Mononuclear cell (primary cell): ENCODE data around the gene AOPEP. TPM values are rescaled to one million over a fixed set of nuclear protein-coding genes. Genes with fewer than 3 reads are reported as not detected.
"Not testable (repeated sequence)": the region's sequence is repeated elsewhere in the genome, so short reads cannot be mapped to it uniquely, and the experiment has no call there.

Source experiments
- H3K27me3 ChIP-seq: 2 replicates; pipeline ENCODE4 v1.6.0; 2011; ENCODE audit warnings: low read length, control low read depth; ENCODE audit not compliant: insufficient read depth
- H3K4me1 ChIP-seq: 2 replicates; pipeline ENCODE4 v1.5.1; 2011; ENCODE audit warnings: mild to moderate bottlenecking, low read length, control low read depth; ENCODE audit not compliant: insufficient read depth
- H3K4me3 ChIP-seq: 2 replicates; pipeline ENCODE4 v1.5.1; 2011; ENCODE audit warnings: mild to moderate bottlenecking, low read length, moderate library complexity
- H3K9me3 ChIP-seq: 2 replicates; pipeline ENCODE4 v1.5.1; 2011; ENCODE audit warnings: low read depth, mild to moderate bottlenecking, control low read depth, low read length
- total RNA-seq: library from RNA; depleted of rRNA; stranded (reverse); fragments of >200 nt; gene quantifications from one replicate; pipeline ENCODE4 v1.2.3, GENCODE V29; 2012

Gene AOPEP
- total RNA-seq, 1 donor, result 6.2 TPM

DNA sequence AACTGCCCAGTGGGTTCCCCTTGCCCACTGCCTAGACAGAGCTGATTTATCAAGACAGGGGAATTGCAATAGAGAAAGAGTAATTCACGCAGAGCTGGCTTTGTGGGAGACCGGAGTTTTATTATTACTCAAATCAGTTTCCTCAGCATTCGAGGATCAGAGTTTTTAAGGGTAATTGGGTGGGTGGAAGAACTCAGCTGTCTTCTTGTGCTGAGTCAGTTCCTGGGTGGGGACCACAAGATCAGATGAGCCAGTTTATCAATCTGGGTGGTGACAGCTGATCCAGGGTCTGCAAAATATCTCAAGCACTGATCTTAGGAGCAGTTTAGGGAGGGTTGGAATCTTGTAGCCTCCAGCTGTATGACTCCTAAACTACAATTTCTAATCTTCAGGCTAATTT, 152.3 kb downstream of the AOPEP start:
- not testable (repeated sequence) for H3K27me3 ChIP-seq, H3K4me3 ChIP-seq, H3K9me3 ChIP-seq
- H3K4me1 ChIP-seq, result peaks cover 10% of the 10 kb centered on the region

DNA sequence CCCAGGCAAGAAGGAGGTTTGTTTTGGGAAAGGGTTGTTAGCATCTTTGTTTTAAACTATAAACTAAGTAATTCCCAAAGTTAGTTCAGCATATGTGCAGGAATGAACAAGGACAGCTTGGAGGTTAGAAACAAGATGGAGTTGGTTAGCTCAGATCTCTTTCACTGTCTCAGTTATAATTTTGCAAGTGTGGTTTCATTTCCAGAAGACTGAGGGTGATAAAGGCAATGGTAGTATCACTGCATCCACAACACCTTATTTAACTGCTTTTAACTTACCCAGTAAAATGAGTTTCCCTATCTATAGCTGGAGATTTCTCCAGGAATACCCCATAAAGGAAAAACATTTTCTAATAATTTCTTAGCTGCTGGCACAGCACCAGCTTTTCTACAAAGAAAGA, 152.7 kb downstream of the AOPEP start:
- Histone ChIP-seq H3K9me3 (no peaks in the 10 kb centered on the region), H3K4me3 (no peak overlapping the region), H3K27me3 (no peaks in the 10 kb centered on the region), H3K4me1 (peaks cover 10% of the 10 kb centered on the region)

DNA sequence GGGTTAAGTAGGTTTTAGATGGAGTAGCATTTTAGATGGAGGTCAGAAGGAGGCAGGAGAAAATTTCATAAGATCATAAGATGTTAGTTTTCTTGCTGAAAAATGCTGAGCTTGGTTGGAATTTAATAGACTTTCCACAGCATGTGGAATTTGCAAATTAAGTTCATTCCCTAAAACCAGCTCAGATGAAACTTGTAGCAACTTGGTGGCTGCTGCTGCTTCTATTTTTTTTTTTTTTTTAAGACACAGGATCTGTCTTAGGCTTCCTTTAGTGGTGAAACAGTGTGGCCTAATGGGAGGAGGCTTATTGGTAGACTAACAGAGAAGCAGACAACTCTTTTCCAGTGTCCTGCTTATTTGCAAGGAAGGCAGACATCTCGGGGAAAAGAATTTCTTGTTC, 154.5 kb downstream of the AOPEP start:
- Histone ChIP-seq H3K4me1 (peaks cover 10% of the 10 kb centered on the region), H3K27me3 (no peaks in the 10 kb centered on the region), H3K4me3 (no peak overlapping the region), H3K9me3 (no peaks in the 10 kb centered on the region)

DNA sequence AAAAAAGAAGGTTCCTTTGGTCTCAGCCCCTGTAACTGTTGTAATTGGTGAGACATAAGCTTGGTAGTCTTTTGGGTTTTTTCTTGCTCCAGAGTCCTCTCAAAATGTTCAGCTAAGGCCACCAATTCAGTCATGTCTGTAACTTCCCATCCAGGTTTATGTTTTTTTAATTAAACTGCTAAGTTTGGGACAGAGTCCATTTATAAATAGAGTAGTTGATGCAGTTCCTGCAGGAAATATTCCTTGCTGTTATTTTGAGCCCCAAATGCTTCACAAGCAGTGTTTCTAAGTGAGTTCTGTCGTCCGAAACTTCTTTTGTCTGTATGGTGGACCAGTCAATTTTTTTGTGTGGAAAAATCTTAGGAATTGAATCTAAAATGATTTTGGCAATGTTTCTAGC, 155.0 kb downstream of the AOPEP start:
- H3K9me3 ChIP-seq, result no peaks in the 10 kb centered on the region
- H3K4me1 ChIP-seq, result peaks cover 10% of the 10 kb centered on the region
- no peak overlapping the region for H3K4me3 ChIP-seq
- no peaks in the 10 kb centered on the region for H3K27me3 ChIP-seq

DNA sequence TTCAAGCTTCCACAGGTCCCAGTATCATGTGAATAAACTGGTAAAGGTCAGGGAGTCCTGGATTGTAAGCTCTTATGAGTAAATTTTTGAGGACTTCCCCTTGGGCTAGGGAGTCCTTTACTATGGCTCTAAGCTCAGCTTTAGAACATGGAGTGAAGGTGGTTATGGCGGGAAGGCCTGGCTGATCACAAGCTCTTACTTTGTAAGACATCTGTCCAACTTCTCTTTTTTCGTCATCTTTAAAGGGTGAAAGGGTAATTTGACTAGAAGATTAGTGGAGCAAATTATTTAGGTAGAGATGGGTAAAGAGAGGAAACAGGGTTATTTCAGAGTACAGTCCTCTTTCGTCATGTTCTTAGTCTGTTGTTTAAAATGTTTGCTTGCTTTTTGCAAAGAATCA, 155.4 kb downstream of the AOPEP start:
- Histone ChIP-seq H3K4me3 (no peak overlapping the region), H3K4me1 (peaks cover 10% of the 10 kb centered on the region), H3K9me3 (no peaks in the 10 kb centered on the region), H3K27me3 (no peaks in the 10 kb centered on the region)

DNA sequence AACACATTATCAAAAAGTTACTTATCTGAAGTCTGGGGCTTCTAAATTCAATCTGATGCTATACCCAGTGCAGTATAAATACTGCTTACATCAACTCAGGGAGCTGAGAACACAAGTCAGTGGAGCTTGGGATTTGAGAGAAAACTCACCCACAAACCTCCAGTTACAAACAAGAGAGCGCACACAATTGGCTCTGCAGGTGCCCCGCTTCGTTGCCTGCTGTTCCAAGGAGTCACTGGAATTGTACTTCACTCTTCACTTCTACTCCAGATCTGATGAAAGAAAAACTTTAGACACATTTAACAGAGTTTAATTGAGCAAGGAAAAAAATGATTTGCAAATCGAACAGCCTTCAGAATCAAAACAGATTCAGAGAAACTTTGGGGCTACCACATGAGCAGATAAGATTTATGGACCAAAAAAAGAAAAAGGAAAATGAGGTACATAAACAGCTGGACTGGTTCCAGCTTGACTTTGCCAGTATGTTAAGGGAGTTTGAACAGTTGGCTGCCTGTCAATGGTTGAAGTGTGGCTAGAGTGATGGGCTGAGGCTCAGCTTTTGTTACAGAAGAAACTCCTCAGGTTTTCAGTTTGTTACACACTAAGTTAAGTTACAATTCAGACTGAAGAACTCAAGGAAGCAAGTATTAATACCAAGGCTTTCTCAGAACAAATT, 156.6 kb downstream of the AOPEP start:
- H3K9me3 ChIP-seq, result no peaks in the 10 kb centered on the region
- H3K4me1 ChIP-seq, result peaks cover 10% of the 10 kb centered on the region
- H3K27me3 ChIP-seq, result no peaks in the 10 kb centered on the region
- H3K4me3 ChIP-seq, result no peak overlapping the region

DNA sequence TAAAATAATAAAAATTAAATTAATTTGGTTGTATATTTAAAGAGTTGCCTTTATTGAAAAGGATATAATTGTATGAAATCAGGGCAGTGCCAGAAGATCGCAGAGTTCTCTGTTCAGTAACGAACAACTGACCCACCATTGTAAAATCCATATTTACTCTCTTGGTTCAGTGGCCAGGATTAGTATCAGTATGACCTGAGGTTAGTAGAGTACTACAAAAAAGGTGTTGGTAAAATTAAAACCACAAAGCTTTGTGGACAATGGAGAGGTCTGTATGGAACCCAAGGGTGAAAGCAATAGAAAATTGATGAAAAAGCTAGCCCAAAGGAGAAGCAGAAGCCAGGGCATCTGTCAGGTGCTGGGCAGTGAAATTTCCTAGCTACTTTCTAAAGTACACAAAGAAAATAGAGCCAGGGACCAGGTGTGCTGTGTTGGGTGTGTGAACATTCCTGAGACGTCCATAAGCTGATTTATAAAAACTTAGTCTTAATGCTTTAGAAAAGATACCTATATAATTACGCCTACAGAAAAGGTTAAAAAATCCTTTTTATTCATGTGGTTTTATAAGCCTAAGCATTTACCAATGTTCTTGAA, 159.5 kb downstream of the AOPEP start:
- Histone ChIP-seq H3K4me3 (no peak overlapping the region), H3K27me3 (no peaks in the 10 kb centered on the region), H3K9me3 (peaks cover 4% of the 10 kb centered on the region), H3K4me1 (no peaks in the 10 kb centered on the region)

DNA sequence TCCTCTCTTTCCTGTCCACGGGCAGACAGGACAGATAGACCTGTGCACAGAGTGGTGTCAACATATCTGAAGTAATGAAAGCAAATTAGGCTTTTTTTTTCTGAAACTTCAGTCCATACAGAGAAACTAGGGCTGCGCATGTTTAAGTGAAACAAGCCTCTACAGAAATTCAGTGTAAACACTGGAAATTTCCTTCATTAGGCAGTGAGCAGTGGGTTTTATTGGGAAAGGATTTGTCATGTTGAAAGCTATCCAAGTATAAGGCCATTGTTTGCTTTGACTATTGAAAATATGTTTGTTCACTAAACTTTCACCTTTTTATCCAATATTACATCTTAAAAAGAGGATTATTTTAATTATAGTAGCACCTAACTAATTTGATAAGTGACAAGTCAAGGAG, 161.2 kb downstream of the AOPEP start:
- H3K4me3 ChIP-seq, result no peak overlapping the region
- H3K27me3 ChIP-seq, result no peaks in the 10 kb centered on the region
- peaks cover 10% of the 10 kb centered on the region for H3K9me3 ChIP-seq
- no peaks in the 10 kb centered on the region for H3K4me1 ChIP-seq

DNA sequence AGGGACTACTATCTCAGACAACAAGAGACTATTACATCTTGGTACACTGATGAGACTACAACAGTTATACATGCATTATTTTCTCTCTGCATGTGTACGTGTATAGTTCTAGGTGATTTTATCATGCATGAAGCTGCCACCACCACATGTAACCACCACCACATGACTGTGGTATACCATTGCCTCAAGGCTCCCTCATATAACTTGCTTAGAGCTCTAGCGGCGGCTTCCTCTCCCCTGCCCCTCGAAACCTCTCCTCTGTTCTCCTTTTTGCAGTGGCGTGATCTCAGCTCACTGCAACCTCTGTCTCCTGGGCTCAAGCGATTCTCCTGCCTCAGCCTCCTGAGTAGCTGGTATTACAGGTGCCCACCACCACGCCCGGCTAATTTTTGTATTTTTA, 162.3 kb downstream of the AOPEP start:
- no peaks in the 10 kb centered on the region for H3K4me1 ChIP-seq
- H3K9me3 ChIP-seq, result peaks cover 10% of the 10 kb centered on the region
- H3K27me3 ChIP-seq, result no peaks in the 10 kb centered on the region
- H3K4me3 ChIP-seq, result no peak overlapping the region

DNA sequence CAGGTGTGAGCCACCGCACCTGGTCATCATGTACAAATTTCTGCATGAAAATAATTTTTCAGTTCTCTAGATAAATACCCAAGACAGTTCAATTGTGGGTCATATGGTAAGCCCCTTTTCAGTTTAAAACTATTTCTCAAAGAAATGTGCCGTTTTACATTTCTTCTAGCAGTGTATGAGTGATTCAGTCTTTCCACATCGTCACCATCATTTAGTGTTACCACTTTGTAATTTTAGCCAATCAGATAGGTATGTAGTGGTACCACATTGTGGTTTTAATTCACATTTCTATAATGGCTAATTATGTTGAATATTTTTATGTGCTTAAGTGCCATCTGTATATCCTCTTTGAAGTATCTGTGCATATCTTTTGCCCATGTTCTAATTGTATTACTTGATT, 163.1 kb downstream of the AOPEP start:
- Histone ChIP-seq H3K27me3 (no peaks in the 10 kb centered on the region), H3K4me1 (no peaks in the 10 kb centered on the region), H3K9me3 (peaks cover 10% of the 10 kb centered on the region), H3K4me3 (no peak overlapping the region)

DNA sequence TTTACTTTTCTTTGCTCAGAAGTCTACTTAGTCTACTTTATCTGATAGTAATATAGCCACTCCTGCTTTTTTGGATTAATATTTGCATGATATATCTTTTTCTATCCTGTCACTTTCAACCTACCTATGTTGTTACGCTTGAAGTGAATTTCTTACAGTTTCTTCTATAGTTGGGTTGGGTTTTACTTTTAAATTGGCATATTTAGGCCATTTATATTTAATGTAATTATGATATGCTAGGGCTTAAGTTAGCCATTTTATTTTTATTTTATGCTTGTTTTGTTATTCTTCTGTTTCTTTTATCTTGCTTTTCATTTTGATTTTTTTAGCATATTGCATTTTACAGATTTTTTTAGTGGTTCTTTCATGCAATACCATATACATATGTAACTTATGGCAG, 164.7 kb downstream of the AOPEP start:
- Histone ChIP-seq H3K27me3 (no peaks in the 10 kb centered on the region), H3K4me3 (no peak overlapping the region), H3K9me3 (peaks cover 10% of the 10 kb centered on the region), H3K4me1 (no peaks in the 10 kb centered on the region)

DNA sequence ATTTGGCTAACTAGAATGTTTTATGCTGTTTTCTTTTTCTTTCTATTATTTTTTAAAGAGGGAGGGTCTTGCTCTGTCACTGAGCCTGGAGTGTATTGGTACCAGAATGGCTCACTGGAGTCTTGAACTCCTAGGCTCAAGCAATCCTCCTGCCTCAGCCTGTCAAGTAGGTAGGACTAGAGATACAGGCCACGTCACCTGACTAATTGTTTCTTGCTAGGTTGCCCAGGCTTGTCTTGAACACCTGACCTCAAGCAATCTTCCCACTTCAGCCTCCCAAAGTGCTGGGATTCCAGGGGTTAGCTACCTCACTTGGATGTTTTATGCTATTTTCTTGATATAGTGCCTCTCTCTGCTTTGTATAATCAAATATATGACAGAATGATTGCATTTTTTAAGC, 166.2 kb downstream of the AOPEP start:
- Histone ChIP-seq H3K4me1 (no peaks in the 10 kb centered on the region), H3K27me3 (no peaks in the 10 kb centered on the region), H3K4me3 (no peak overlapping the region), H3K9me3 (peaks cover 10% of the 10 kb centered on the region)

DNA sequence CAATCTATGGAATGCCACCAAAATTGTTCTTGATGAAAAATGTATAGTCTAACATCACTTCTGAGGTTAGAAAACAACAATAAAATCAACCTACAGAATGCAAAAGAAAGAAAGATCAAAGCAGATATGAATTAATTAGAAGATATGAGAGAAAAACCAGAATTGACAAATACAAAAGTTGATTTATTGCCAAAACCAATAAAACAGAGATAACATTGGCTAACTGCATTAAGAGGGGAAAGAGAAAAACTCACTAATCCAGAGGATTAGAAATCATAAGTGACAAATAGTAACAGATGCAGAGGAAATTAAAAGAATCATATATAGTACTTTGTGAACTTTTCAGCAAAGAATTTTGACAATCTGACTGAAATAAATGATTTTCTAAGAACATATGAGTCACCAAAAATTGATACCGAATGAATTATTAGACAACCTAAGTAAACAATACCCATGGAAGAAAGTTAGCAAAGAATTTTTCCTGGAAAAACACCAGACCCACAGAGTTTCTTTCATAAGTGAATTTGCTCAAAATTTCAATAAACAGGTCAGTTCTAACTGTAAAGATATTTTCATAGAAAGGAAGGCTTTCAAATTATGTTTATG, 167.7 kb downstream of the AOPEP start:
- H3K27me3 ChIP-seq, result no peaks in the 10 kb centered on the region
- H3K4me1 ChIP-seq, result no peaks in the 10 kb centered on the region
- H3K9me3 ChIP-seq, result peaks cover 10% of the 10 kb centered on the region
- H3K4me3 ChIP-seq, result no peak overlapping the region

DNA sequence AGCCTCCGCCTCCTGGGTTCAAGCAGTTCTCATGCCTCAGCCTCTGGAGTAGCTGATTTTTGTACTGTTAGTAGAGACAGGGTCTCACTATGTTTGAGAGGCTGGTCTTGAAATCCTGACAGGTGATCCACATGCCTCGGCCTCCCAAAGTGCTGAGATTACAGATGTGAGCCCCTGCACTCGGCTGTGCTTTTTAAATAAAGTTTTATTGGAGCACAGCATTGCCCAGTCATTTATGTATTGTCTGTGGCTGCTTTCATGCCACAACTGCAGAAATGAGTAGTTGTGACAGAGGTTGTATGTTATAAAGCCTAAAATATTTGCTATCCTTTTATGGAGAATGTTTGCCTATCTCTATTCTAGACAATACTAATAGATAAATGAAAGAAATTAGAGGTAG, 169.2 kb downstream of the AOPEP start:
- no peak overlapping the region for H3K4me3 ChIP-seq
- no peaks in the 10 kb centered on the region for H3K27me3 ChIP-seq
- H3K4me1 ChIP-seq, result no peaks in the 10 kb centered on the region
- peaks cover 9% of the 10 kb centered on the region for H3K9me3 ChIP-seq

DNA sequence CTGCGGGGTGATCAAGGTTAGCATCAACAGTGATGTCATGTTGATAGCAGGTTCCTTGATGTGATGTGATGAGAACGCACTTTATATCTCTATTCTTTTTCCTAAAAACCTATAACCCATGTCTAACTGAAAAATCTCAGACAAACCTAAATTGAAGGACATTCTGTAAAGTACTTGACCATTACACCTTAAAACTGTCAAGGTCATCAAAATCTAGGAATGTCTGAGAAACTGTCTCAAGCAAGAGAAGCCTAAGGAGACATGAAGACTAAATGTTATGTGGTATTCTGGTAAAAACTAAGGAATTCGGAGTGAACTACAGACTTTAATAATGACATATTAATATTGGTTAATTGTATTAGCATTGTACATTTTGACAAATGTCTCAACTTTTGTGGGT, 170.0 kb downstream of the AOPEP start:
- no peaks in the 10 kb centered on the region for H3K27me3 ChIP-seq
- no peaks in the 10 kb centered on the region for H3K4me1 ChIP-seq
- no peak overlapping the region for H3K4me3 ChIP-seq
- peaks cover under 1% of the 10 kb centered on the region for H3K9me3 ChIP-seq
